HK-2 (cell line): ENCODE measurements around the gene PEDS1.
"Not testable (repeated sequence)": the region's sequence is repeated elsewhere in the genome, so short reads cannot be mapped to it uniquely, and the experiment has no call there.

ENCODE experiments used
- DNase-seq: peaks from one replicate; pipeline ENCODE4 v3.0.0-alpha.2; 2018; ENCODE audit not compliant: unreplicated experiment

Gene PEDS1

DNA sequence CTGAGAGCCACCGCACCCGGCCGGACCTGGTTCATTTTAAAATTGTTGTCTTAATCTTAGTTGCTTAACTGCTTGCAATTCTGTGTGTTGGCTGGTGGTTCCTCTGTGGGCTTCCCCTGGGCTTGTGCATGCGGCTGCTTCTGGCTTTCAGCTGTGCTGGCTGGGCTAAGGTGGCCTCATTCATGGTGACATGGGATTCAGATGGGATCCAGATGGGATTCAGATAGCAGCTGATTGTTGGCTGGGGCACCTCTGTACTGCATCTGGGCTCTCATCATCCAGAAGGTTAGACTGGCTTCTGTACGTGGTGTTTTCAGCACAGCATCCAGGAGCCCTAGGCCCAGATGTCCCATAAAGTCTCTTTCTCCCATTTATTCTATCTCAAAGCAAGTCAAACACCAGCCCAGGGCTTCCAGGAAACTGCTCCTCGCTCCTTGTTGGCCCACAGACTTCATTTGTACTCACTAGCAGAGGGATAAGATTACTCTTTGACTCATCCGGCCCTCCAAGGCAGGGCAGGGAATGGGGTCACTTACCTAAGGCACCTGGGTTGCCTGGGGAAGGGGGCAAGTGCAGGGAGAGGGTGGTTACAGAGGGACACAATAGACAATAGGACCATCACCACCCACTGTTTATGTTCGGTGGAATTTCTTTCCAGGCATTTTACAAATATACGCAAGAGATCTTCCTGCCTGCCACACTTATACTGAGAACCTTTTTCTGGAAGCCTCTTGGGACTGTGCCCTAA is 10.2 kb upstream of the PEDS1 start:
- DNase-seq: no peak

- not testable (repeated sequence) for DNase-seq
These were observed 8.0 kb upstream of the PEDS1 start for GRCh38 chr20:50161494-50161893.

DNA sequence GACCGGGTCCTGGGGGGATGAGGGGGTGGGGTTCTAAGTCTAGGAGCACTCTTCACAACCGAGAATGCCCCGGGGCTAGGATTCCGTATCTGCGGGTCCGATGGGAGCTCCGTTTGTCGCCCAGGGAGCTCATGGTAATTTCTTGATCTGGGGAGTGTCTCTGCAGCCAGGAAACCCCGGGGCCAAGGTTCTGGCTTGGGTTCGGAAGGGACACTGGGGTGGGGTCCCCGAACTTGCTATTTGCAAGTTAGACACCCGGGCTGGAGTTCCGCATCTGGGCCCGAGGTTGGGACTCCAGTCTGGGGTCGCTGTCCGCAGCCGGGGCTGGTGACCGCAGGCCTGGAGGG is 397 bp downstream of the PEDS1 start:
- DNase-seq: no peak

- DNase-seq: peak; percentile 29
These were observed 950 bp downstream of the PEDS1 start for GRCh38 chr20:50152394-50153152.

- DNase-seq: no peak
These were observed 2.3 kb downstream of the PEDS1 start for GRCh38 chr20:50151034-50151743.

- DNase-seq: no peak
These were observed 3.9 kb downstream of the PEDS1 start for GRCh38 chr20:50149481-50150254.

DNA sequence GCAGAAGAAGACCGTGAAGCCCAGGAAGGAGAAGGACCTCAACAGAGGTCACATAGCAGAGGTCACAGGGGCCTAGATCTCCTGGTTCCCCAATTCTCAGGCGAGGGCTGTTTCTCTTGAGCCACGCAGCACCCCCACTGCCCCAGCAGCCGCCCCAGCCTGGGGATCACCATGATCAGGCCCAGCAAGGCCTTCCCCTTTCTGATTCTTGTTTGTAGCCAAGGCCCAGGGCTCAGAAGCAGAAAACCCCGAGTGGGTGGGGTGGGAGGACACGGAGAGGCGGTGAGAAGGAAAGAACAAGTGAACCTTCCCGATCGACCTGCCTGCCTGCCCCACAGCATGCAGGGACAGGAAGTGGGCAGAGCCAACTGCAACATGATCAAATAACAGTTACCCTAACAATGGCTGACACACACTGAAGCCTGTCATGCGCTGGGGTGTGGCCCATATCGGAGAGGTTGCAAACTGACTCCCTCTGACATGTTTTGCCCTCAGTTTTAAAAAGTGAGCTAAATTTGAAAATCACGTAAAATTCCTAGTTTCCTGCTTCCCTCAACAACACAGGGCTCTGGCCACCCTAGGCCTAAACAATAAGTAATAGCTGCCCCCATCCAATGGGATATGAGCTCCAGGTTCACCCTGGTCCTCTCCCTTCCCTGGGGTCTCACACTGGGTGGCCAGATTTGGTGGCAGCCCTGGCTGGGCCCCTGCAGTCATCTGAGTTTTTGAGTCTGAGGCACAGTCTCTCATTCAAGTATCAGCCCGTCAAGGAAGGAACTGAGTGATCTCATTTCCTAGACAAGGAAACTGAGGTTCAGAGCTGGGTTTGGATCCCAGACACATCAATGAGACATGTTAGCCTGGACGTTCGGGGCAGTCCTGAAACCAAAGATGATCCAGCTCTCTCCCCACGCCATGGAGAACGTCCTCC is 6.5 kb downstream of the PEDS1 start:
- DNase-seq: peak; percentile 28

GRCh38 chr20:50146214-50146613 is 7.3 kb downstream of the PEDS1 start:
- no peak for DNase-seq

- DNase-seq: no peak
These were observed 8.0 kb downstream of the PEDS1 start for GRCh38 chr20:50145566-50145965.

DNA sequence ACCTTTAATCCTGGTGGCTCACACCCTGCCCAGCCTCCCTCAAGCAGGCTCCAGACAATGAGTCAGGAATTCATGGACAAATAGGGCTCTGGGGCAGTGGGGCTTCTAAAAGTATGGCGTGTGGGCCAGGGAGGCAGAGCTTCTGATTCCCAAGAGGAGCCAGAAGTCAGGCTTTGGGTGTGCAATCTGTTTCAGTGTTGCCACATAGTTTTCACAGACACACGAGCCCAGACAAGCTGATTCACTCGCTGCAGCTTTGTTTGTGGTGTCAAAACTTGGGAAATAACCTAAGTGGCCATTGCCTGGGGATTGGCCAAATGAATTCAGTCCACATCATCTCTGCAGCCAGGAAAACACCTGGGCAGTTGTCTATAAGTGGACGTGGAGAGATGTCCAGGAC is 9.2 kb downstream of the PEDS1 start:
- DNase-seq: peak; percentile 71

GRCh38 chr20:50142812-50143211 is 10.7 kb downstream of the PEDS1 start:
- no peak for DNase-seq

DNA sequence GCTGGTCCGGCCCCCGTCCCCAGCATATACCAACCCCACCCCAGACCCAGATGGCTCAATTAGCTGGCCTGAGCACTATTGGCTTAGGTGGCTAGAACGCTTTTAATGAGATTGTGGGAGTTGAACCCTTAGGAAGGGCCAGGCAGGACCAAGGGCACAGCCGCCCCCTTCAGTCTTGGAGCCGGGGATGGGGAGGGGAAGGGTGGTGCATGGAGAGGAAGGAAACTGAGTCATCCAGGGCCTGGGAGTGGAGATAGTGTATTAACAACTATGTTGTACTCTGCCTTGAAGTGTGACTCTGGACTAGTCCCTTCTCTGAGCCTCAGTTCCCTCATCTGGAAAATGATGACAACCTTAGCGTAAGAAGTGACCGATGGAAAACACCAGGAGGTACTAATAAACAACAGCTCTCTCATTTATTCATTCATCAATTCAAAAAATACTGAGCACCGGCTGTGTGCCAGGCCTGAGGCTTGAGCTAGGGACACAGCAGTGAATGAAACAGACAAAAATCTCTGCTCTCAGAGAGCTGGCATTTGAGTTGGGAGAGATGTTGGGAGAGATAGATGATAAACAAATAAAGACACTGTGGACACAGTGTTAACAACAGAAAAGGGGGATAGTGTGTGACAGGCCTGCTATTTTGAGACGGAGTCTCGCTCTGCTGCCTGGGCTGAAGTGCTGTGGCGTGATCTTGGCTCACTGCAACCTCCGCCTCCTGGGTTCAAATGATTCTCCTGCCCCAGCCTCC is 11.5 kb downstream of the PEDS1 start:
- DNase-seq: no peak

DNA sequence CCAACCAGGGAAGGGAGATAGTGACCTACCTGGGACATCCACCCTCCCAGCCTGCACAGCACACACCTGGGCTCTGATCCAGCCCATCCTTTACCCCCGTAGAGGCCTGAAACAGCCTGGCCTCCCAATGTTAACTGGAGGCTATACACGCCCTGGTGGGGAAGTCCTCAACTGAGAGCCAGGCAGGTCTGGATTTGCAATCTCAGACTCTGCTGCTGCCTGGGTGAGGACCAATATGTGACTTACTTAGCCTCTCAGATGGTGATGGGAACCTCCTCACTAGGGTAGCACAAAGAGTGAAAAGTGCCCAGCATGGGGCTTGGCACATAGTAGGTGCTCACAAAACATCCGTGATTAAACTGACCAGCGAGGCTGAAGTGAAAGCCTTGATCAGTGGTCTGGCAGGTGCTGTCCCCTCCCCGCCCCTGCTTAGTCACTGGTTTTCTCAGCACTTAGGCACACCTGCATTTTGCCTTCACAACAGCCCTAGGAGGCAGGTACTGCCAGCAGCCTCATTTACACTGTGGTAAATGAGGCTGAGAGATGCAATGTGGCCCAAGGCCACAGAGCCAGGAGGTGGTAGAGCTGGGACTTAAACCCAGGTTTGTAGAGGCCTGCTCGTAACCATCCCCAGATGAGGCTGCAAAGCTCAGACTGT is 12.4 kb downstream of the PEDS1 start:
- no peak for DNase-seq

DNA sequence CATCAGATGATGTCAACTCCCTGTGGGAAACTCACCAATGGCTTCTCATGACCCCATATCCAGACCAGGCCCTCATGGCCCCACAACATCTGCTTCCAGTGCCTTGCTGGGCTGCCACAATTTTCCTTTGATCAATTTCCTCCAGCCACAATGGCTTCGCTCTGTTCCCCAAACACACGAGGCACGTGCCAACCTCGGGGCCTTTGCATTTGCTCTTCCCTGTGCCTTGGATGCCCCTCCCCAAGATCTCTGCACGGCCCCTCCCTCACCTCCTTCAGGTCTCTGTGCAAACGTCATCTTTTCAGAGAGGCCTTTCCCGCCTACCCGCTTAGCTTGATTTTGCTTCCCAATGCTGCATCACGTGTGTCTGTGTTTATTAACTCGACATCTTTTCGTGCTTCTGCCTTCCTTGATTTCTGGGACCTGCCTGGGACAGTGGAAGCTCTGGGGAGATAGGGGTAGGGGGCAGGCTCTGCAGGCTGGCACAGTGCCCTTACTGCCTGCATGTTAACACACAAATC is 13.1 kb downstream of the PEDS1 start:
- DNase-seq: no peak

DNA sequence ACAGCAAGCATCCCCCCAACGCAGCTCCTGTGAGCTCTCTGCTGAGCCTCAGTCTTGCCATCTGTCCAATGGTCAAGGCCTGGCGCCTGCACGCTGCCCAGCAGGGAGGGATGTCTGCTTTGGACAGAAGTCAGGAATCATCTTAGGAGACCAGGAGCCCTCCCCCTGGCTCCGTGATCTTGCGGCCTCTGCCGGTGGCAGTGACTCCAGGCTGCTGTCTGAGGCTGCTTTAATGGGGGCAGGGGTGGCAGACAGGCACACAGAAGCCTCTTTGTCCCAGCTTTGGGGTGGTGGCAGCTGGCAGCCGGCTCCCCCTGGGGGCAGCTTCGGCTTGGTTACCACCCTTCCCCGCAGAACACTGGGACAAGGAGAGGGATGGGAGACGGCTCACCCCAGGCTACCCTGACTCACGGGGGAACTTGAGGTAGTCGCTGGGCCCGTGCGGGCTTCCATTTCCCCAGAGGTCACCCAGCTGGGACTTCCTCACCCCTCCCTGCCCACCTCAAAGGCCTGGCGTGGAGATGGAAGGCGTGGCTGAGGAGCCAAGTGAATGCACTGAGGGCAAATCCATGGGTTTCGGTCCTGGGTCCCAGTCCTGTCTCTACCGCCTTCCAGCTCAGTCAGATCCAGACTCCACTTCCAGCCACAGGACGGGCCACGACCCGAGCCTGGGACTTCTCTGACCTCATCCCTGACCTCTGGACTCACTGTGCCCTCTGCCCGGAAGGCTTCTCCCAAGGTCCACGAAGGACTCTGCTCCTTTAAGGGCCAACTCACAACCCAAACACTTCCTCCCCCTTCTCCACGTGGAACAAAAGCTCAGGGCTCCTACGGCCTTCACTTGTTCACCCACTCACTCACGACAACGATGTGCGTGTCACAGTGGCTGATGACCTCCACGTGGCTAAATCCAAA is 14.8 kb downstream of the PEDS1 start:
- DNase-seq: no peak

DNA sequence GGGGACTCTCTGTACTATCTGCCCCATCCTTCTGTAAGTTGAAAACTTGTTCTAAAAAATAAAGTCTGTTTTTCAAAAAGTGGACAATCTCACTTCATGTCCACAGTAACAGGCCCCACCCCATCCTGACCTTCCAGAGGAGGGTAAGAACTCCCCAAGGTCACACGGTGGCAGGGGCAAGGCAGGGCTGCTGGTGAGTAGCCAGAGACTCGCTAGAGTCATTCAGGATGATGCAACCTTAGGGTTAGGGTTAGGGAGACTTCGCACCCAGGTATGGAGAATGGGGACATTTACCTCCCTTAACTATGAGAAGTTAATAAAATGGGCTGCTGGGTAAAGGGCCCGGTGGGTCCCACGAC is 15.4 kb downstream of the PEDS1 start:
- no peak for DNase-seq

GRCh38 chr20:50137702-50138101 is 15.8 kb downstream of the PEDS1 start:
- DNase-seq: not testable (repeated sequence)

DNA sequence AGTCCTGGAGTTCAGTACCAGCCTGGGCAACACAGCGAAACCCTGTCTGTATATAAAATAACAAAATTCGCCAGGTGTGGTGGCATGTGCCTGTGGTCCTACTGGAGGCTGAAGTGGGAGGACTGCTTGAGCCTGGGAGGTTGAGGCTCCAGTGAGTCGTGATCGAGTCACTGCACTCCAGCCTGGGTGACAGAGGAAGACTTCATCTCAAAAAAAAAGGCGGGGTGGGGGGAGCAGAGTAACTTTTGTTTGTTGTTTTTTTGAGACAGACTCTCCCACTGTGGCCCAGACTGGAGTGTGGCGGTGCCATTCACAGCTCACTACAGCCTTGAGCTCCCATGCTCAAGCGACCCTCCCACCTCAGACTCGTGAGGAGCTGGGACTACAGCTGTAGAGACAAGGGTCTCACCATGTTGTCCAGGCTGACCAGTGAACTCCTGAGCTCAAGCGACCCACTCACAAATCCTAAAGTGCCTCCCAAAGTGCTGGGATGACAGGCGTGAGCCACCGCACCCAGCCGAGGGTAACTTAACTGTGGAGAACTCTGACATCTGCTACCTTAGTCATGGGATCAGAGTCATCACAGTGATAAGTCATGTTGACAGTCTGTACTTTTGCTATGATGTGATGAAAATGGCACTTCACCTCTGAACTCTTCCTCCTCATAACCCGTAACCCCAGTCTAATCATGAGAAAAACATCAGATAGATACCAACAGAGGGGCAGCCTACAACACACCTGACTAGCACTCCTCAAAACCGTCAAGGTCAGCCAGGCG is 16.5 kb downstream of the PEDS1 start:
- no peak for DNase-seq
